ENCODE data around the gene HOXB3.

HOXB3 gene

GRCh38 chr17:48622857-48623256 is 32.8 kb upstream of the HOXB3 start:
- ChIA-PET CTCF (interaction anchor here (0.6 to 3.0 kb wide), 15 partner anchors 10 to 407 kb away, joined by 3 to 15 read pairs (median 4); partner anchors contain the start of gene HOXB5), POLR2A (interaction anchor here (0.6 kb wide), 1 partner anchor 18 kb away, joined by 8 read pairs; the partner anchor contains the start of gene HOXB6)

DNA sequence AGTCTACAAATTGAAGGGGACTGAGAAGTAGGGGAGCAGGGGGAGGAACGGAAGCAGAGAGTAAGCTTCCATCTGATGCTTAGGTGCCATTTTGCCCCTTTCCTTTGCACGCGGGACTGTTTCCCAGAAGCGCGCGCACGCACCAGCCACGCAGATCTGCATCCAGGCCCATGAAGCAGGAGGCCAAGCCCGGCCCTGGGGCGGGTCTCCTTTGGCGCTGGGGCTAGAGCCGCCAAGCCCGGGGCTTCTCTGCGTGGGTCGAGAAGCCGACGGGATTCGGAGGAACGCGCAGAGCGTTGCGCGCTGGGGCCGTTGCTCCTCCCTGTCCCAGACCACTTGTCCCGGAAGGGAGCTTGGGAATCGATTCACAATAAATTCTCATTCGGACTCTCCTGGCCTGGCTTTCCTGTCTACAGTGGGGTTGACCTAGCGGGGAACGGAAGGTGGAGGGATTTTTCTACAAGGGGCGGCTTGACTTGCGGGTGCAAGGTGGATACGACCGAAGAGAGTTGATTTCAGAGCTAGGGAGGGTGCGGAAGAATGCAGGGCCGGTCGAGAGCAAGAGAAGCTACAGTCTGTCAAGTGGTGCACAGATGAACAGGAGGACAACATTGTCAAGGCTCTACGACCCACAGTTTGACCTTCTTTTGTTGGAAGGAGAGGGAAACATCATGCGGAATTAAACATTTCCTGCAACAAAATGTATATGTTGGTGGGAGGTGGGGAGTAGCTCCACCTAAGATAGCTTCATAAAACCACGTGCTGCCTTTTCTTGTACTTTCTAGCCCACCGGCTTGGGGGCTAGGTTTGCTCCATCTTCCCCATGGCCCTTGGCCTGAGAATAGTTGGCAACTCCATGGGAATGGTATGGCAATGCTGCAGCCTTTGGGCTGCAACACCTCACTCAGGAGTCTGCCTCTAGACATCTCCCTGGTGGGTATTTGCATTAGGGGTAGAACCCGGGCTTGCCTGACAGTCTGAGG is 31.7 kb upstream of the HOXB3 start:
- no peak for TF ChIP-seq ZNF114 (tag by site-specific recombination; IDR thresholded peaks at IDR 0.05)
- TF ChIP-seq ZNF221 (tag by site-specific recombination; IDR thresholded peaks at IDR 0.05; ENCODE audit: borderline replicate concordance), result no peak
- TF ChIP-seq, protein P1, sequence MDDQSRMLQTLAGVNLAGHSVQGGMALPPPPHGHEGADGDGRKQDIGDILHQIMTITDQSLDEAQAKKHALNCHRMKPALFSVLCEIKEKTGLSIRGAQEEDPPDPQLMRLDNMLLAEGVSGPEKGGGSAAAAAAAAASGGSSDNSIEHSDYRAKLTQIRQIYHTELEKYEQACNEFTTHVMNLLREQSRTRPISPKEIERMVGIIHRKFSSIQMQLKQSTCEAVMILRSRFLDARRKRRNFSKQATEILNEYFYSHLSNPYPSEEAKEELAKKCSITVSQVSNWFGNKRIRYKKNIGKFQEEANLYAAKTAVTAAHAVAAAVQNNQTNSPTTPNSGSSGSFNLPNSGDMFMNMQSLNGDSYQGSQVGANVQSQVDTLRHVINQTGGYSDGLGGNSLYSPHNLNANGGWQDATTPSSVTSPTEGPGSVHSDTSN (CRISPR knock-in tag; IDR thresholded peaks at IDR 0.05), result no peak
- peak; percentile 73 for TF ChIP-seq ZNF341 (tag by site-specific recombination; IDR thresholded peaks at IDR 0.05; ENCODE audit: low read depth)
- no peak for TF ChIP-seq ZNF18 (tag by site-specific recombination; IDR thresholded peaks at IDR 0.05)
- TF ChIP-seq ZNF416 (tag by site-specific recombination; IDR thresholded peaks at IDR 0.05), result no peak
- no peak for TF ChIP-seq HOXC10 (CRISPR knock-in tag; IDR thresholded peaks at IDR 0.05)
- TF ChIP-seq, protein P2, sequence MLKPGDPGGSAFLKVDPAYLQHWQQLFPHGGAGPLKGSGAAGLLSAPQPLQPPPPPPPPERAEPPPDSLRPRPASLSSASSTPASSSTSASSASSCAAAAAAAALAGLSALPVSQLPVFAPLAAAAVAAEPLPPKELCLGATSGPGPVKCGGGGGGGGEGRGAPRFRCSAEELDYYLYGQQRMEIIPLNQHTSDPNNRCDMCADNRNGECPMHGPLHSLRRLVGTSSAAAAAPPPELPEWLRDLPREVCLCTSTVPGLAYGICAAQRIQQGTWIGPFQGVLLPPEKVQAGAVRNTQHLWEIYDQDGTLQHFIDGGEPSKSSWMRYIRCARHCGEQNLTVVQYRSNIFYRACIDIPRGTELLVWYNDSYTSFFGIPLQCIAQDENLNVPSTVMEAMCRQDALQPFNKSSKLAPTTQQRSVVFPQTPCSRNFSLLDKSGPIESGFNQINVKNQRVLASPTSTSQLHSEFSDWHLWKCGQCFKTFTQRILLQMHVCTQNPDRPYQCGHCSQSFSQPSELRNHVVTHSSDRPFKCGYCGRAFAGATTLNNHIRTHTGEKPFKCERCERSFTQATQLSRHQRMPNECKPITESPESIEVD (tag by site-specific recombination; IDR thresholded peaks at IDR 0.05), result no peak
- Histone ChIP-seq H3K27ac (ENCODE audit: extremely low read depth, low read depth, low read length) (no peak overlapping the region), H3K9me3 (ENCODE audit: control insufficient read depth, insufficient read depth, low read depth, low read length) (no peaks in the 10 kb centered on the region), H3K4me1 (ENCODE audit: control insufficient read depth, insufficient read depth, low read length) (peaks cover 31% of the 10 kb centered on the region), H3K4me3 (ENCODE audit: low read depth, low read length) (no peak overlapping the region), H3K36me3 (ENCODE audit: control insufficient read depth in 2 of 2, insufficient read depth in 1 of 2, low read length in 2 of 2) (peaks cover 0 to 26% of the 10 kb centered on the region in 2 experiments; a peak in 1 of 3 replicates)
- ChIA-PET CTCF (interaction anchor here (0.6 to 3.0 kb wide), 20 partner anchors 9 to 595 kb away, joined by 3 to 15 read pairs (median 4); partner anchors contain the start of gene HOXB5), POLR2A (interaction anchor here (0.6 to 0.9 kb wide), 2 partner anchors 15 to 17 kb away, joined by 3 to 8 read pairs; partner anchors contain the start of gene HOXB6)

More at GRCh38 chr17:48622857-48623256, 32.8 kb upstream of the HOXB3 start:
- Histone ChIP-seq H3K9me3 (ENCODE audit: control insufficient read depth, insufficient read depth, low read depth, low read length) (no peaks in the 10 kb centered on the region), H3K4me1 (ENCODE audit: control insufficient read depth, insufficient read depth, low read length) (peaks cover 37% of the 10 kb centered on the region), H3K27ac (ENCODE audit: extremely low read depth, low read depth, low read length) (no peak overlapping the region), H3K4me3 (ENCODE audit: low read depth, low read length) (no peak overlapping the region), H3K36me3 (ENCODE audit: control insufficient read depth in 2 of 2, insufficient read depth in 1 of 2, low read length in 2 of 2) (peaks cover 0 to 26% of the 10 kb centered on the region in 2 experiments; a peak in 1 of 3 replicates)
- TF ChIP-seq ZNF221 (tag by site-specific recombination; IDR thresholded peaks at IDR 0.05; ENCODE audit: borderline replicate concordance), result no peak
- no peak for TF ChIP-seq ZNF585B (tag by site-specific recombination; IDR thresholded peaks at IDR 0.05)
- TF ChIP-seq, protein P3, sequence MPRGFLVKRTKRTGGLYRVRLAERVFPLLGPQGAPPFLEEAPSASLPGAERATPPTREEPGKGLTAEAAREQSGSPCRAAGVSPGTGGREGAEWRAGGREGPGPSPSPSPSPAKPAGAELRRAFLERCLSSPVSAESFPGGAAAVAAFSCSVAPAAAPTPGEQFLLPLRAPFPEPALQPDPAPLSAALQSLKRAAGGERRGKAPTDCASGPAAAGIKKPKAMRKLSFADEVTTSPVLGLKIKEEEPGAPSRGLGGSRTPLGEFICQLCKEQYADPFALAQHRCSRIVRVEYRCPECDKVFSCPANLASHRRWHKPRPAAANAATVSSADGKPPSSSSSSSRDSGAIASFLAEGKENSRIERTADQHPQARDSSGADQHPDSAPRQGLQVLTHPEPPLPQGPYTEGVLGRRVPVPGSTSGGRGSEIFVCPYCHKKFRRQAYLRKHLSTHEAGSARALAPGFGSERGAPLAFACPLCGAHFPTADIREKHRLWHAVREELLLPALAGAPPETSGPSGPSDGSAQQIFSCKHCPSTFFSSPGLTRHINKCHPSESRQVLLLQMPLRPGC (tag by site-specific recombination; IDR thresholded peaks at IDR 0.05), result no peak
- no peak for TF ChIP-seq BCL6B (tag by site-specific recombination; IDR thresholded peaks at IDR 0.05)
- TF ChIP-seq ZNF433 (tag by site-specific recombination; IDR thresholded peaks at IDR 0.05; ENCODE audit: low read depth), result no peak
- TF ChIP-seq ZNF747 (tag by site-specific recombination; IDR thresholded peaks at IDR 0.05), result no peak
- TF ChIP-seq ZNF214 (tag by site-specific recombination; IDR thresholded peaks at IDR 0.05; ENCODE audit: borderline replicate concordance), result no peak
- no peak for TF ChIP-seq KLF1 (tag by site-specific recombination; IDR thresholded peaks at IDR 0.05)
- TF ChIP-seq, protein P2 (tag by site-specific recombination; IDR thresholded peaks at IDR 0.05), result no peak
- TF ChIP-seq ZNF660 (tag by site-specific recombination; IDR thresholded peaks at IDR 0.05), result no peak
- TF ChIP-seq RBAK (tag by site-specific recombination; IDR thresholded peaks at IDR 0.05), result no peak
- no peak for TF ChIP-seq ZNF248 (tag by site-specific recombination; IDR thresholded peaks at IDR 0.05)
- TF ChIP-seq, protein P4, sequence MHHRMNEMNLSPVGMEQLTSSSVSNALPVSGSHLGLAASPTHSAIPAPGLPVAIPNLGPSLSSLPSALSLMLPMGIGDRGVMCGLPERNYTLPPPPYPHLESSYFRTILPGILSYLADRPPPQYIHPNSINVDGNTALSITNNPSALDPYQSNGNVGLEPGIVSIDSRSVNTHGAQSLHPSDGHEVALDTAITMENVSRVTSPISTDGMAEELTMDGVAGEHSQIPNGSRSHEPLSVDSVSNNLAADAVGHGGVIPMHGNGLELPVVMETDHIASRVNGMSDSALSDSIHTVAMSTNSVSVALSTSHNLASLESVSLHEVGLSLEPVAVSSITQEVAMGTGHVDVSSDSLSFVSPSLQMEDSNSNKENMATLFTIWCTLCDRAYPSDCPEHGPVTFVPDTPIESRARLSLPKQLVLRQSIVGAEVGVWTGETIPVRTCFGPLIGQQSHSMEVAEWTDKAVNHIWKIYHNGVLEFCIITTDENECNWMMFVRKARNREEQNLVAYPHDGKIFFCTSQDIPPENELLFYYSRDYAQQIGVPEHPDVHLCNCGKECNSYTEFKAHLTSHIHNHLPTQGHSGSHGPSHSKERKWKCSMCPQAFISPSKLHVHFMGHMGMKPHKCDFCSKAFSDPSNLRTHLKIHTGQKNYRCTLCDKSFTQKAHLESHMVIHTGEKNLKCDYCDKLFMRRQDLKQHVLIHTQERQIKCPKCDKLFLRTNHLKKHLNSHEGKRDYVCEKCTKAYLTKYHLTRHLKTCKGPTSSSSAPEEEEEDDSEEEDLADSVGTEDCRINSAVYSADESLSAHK (tag by site-specific recombination; IDR thresholded peaks at IDR 0.05), result no peak

All from HEK293 (cell line).